Natural killer cell (primary cell): ENCODE measurements around the gene ZNF559. TPM values are rescaled to one million over a fixed set of nuclear protein-coding genes. Genes with fewer than 3 reads are reported as not detected.

Experiments used
- ATAC-seq, 3 donors: fragments of 150-1000 bp in 2 of 3; fragments of 200-7000 bp in 1 of 3; cut with Tn5 transposase; 1 replicate in 1 of 3; 2 replicates in 2 of 3; pipeline ENCODE4 v1.10.0; 2021; ENCODE audit warnings: mild to moderate bottlenecking in 2 of 3, moderate library complexity in 2 of 3
- DNase-seq, 2 donors: peaks; one replicate each; pipeline versions ENCODE4 v3.0.0 to v3.0.0-alpha.2; 2013 to 2021; ENCODE audit warnings: mixed read lengths in 1 of 2
- H3K27ac ChIP-seq: one replicate; pipeline ENCODE4 v1.5.1; 2013; ENCODE audit warnings: mild to moderate bottlenecking, low read length
- H3K27me3 ChIP-seq: one replicate; pipeline ENCODE4 v1.6.1; 2013; ENCODE audit warnings: low read length; ENCODE audit not compliant: control insufficient read depth, insufficient read depth
- H3K36me3 ChIP-seq: one replicate; pipeline ENCODE4 v1.6.1; 2013; ENCODE audit warnings: low read length; ENCODE audit not compliant: control insufficient read depth, insufficient read depth
- H3K4me1 ChIP-seq: one replicate; pipeline ENCODE4 v1.6.1; 2013; ENCODE audit warnings: low read length; ENCODE audit not compliant: control insufficient read depth, insufficient read depth
- H3K4me3 ChIP-seq: one replicate; pipeline ENCODE4 v1.5.1; 2013; ENCODE audit warnings: low read length
- H3K9me3 ChIP-seq: one replicate; pipeline ENCODE4 v1.6.1; 2013; ENCODE audit warnings: low read length; ENCODE audit not compliant: control insufficient read depth, insufficient read depth
- H3K27ac Mint-ChIP-seq, 2 donors: one replicate each; pipeline ENCODE4 v1.8.0; 2022; ENCODE audit warnings: mild to moderate bottlenecking in 2 of 2, mixed read lengths in 2 of 2, moderate library complexity in 1 of 2
- H3K27me3 Mint-ChIP-seq, 2 donors: one replicate each; pipeline ENCODE4 v1.8.0; 2022; ENCODE audit warnings: low read depth in 2 of 2, mixed read lengths in 2 of 2
- H3K36me3 Mint-ChIP-seq: one replicate; pipeline ENCODE4 v1.8.0; 2022; ENCODE audit warnings: mixed read lengths
- H3K4me1 Mint-ChIP-seq, 2 donors: one replicate each; pipeline ENCODE4 v1.8.0; 2022; ENCODE audit warnings: mixed read lengths in 2 of 2
- H3K4me3 Mint-ChIP-seq: one replicate; pipeline ENCODE4 v1.8.0; 2022; ENCODE audit warnings: mild to moderate bottlenecking, moderate library complexity, mixed read lengths
- H3K9me3 Mint-ChIP-seq, 2 donors: one replicate each; pipeline ENCODE4 v1.8.0; 2022; ENCODE audit warnings: mixed read lengths in 2 of 2
- WGBS: methylation state at CpG from one replicate; pipeline ENCODE4 v1.1.7; 2013; ENCODE audit warnings: missing lambda C conversion rate; ENCODE audit not compliant: insufficient coverage; 5-methylcytosine and 5-hydroxymethylcytosine counted together
- intact Hi-C: fragments of 100-400 bp; cut with micrococcal nuclease; formaldehyde crosslinking; loops from one replicate; pipeline ENCODE4 v1.14.2; 2022
- total RNA-seq, 4 donors: library from RNA; stranded (reverse); fragments of 120-200 nt in 1 of 4; gene quantifications; one replicate each; pipeline versions ENCODE4 v1.2.3 to v1.2.4, GENCODE V29; 2013 to 2022
- TF ChIP-seq, protein P1 (sequence below): fragments of 200-600 bp; IDR thresholded peaks from one replicate; pipeline ENCODE4 v1.8.0; 2022; ENCODE audit warnings: antibody characterized with exemption

The ZNF559 gene
- total RNA-seq, 3 donors from 2014 or later (not counting 1 experiment from before 2014, with no cell fraction given) = 10.0 to 20.5 (median 11.4) TPM

DNA sequence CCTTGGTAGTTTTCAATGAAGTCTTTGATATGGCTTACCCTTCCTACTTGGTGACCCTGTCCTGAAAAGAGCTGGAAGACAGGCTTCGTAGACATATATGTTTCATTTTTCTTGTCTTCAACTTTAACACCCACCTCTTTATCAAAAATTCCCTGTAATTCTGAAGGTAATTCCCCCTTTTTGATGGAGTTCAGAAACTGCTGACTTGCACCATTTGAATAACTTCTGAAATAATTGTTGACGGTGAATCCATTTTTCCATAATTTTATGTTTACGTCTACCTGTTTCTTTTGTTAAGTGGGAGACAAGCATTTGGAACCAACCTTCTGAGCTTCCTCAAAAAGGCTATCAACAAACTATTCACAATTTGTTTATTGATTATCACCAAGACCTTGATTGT is 24.3 kb downstream of the ZNF559 start:
- peaks cover 4% of the 10 kb centered on the region for H3K36me3 ChIP-seq
- no peaks in the 10 kb centered on the region for H3K4me1 ChIP-seq
- Mint-ChIP-seq H3K4me3 (no peak overlapping the region), H3K36me3 (peaks cover 58% of the 10 kb centered on the region), H3K27me3 (no peaks in the 10 kb centered on the region), H3K4me1 (no peaks in the 10 kb centered on the region), H3K27ac (no peak overlapping the region), H3K9me3 (peaks cover 13 to 31% of the 10 kb centered on the region in 2 donors)
- 97% methylated on average over 3 of the region's 3 CpGs for WGBS
- TF ChIP-seq, protein P1, sequence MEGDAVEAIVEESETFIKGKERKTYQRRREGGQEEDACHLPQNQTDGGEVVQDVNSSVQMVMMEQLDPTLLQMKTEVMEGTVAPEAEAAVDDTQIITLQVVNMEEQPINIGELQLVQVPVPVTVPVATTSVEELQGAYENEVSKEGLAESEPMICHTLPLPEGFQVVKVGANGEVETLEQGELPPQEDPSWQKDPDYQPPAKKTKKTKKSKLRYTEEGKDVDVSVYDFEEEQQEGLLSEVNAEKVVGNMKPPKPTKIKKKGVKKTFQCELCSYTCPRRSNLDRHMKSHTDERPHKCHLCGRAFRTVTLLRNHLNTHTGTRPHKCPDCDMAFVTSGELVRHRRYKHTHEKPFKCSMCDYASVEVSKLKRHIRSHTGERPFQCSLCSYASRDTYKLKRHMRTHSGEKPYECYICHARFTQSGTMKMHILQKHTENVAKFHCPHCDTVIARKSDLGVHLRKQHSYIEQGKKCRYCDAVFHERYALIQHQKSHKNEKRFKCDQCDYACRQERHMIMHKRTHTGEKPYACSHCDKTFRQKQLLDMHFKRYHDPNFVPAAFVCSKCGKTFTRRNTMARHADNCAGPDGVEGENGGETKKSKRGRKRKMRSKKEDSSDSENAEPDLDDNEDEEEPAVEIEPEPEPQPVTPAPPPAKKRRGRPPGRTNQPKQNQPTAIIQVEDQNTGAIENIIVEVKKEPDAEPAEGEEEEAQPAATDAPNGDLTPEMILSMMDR = no peak
- no peaks in the 10 kb centered on the region for H3K27me3 ChIP-seq
- no peak for DNase-seq
- intact Hi-C loops = no loop called here
- H3K4me3 ChIP-seq = no peak overlapping the region
- peaks cover 62% of the 10 kb centered on the region for H3K9me3 ChIP-seq
- no peak for ATAC-seq
- H3K27ac ChIP-seq = no peak overlapping the region

DNA sequence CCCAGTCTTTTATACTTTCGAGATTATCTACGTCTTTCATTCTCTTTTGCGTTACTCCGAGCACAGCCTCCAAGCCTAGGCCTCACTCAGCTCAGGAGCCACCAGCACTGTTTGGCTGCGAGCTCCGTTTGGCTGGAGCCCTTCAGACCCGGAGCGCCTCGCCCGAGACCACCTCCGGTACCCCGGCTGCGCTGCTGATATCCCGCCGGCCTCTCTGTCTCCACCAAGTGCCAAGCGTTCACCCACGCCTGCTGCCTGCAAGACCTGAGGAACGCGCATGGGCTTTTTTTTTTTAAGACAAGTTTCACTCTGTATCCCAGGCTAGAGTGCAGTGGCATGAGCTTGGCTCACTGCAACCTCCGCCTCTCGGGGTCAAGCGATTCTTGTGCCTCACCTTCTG is 24.7 kb downstream of the ZNF559 start:
- ATAC-seq = no peak
- peaks cover 61% of the 10 kb centered on the region for H3K9me3 ChIP-seq
- no peaks in the 10 kb centered on the region for H3K27me3 ChIP-seq
- peaks cover 54% of the 10 kb centered on the region for H3K36me3 Mint-ChIP-seq
- TF ChIP-seq, protein P1 = no peak
- no peak overlapping the region for H3K27ac ChIP-seq
- no peaks in the 10 kb centered on the region for H3K4me1 Mint-ChIP-seq
- peaks cover under 1% of the 10 kb centered on the region for H3K36me3 ChIP-seq
- DNase-seq = no peak
- H3K27ac Mint-ChIP-seq = no peak overlapping the region
- no peak overlapping the region for H3K4me3 ChIP-seq
- no peaks in the 10 kb centered on the region for H3K27me3 Mint-ChIP-seq
- H3K4me1 ChIP-seq = no peaks in the 10 kb centered on the region
- intact Hi-C loops = no loop called here
- H3K9me3 Mint-ChIP-seq = peaks cover 13 to 28% of the 10 kb centered on the region in 2 donors
- 98% methylated on average over 22 of the region's 22 CpGs for WGBS
- H3K4me3 Mint-ChIP-seq = no peak overlapping the region

DNA sequence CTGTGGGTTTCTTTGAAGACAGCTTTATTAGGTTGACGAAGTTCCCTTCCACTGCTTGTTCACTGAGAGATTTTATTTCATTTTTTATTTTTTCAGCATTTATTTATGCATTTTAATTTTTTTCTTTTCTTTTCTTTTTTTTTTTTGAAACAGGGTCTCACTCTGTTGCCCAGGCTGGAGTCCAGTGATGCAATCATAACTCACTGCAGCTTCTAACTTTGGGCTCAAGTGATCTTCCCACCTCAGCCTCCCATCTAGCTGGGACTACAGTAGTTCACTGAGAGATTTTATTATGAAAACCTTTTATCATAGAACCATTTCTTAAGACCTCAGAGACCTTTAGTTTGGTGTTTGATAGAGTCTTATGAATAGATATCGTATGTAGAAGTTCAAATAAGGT is 28.5 kb downstream of the ZNF559 start:
- Mint-ChIP-seq H3K27ac (no peak overlapping the region), H3K9me3 (peaks cover 6 to 17% of the 10 kb centered on the region in 2 donors), H3K36me3 (peaks cover 35% of the 10 kb centered on the region), H3K4me3 (no peak overlapping the region), H3K4me1 (no peaks in the 10 kb centered on the region), H3K27me3 (no peaks in the 10 kb centered on the region)
- DNase-seq (no peak), ATAC-seq (no peak)
- no peaks in the 10 kb centered on the region for H3K4me1 ChIP-seq
- no peak overlapping the region for H3K4me3 ChIP-seq
- no peak overlapping the region for H3K27ac ChIP-seq
- 100% methylated on average over 1 of the region's 2 CpGs for WGBS
- H3K36me3 ChIP-seq = no peaks in the 10 kb centered on the region
- H3K9me3 ChIP-seq = peaks cover 70% of the 10 kb centered on the region
- TF ChIP-seq, protein P1 = no peak
- intact Hi-C loops = no loop called here
- H3K27me3 ChIP-seq = no peaks in the 10 kb centered on the region

DNA sequence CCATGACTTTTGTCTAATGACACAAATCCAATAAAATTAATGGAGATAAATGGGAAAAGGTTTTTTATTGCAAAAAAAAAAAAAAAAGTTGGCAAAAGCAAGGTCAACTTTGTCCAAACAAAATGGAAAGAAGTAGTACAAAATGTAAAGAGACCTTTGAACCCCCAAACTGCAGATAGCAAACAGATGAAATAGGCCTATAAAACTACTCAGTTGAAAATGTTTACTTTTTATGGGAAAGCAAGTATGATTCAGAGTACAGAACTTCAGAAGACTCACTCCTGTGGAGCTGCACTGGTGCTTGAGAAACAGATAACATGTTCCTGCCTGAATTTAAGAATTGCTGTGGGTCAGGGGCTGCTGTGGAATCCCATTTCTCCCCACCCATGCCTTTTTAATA is 29.0 kb downstream of the ZNF559 start:
- Histone ChIP-seq H3K9me3 (peaks cover 72% of the 10 kb centered on the region), H3K36me3 (no peaks in the 10 kb centered on the region), H3K4me1 (no peaks in the 10 kb centered on the region), H3K4me3 (no peak overlapping the region), H3K27me3 (no peaks in the 10 kb centered on the region), H3K27ac (no peak overlapping the region)
- intact Hi-C loops = no loop called here
- Mint-ChIP-seq H3K27me3 (no peaks in the 10 kb centered on the region), H3K4me3 (no peak overlapping the region), H3K9me3 (peaks cover 6 to 15% of the 10 kb centered on the region in 2 donors), H3K4me1 (no peaks in the 10 kb centered on the region), H3K36me3 (peaks cover 39% of the 10 kb centered on the region), H3K27ac (no peak overlapping the region)
- TF ChIP-seq, protein P1 = no peak
- no peak for DNase-seq
- no peak for ATAC-seq
